ENCODE results near the gene SPATA20.
A peak's percentile ranks its signal among the peaks of the same experiment; 100 is the strongest.

GRCh38 chr17:50541716-50542688 lies 5.0 kb upstream of the SPATA20 start:
- TF ChIP-seq CTCF (conservative IDR thresholded peaks at IDR 0.05; ENCODE audit: low read depth, low read length) (0 out of 2 replicates have a peak, but pooled peaks have one; percentile 23), MAFK (IDR thresholded peaks at IDR 0.05; ENCODE audit: low read depth, low read length) (no peak), POLR2A (IDR thresholded peaks at IDR 0.05; ENCODE audit: low read depth, low read length) (no peak), FOS (IDR thresholded peaks at IDR 0.05; ENCODE audit: low read depth, low read length) (no peak), RFX5 (IDR thresholded peaks at IDR 0.05; ENCODE audit: low read depth, low read length) (no peak), MAZ (IDR thresholded peaks at IDR 0.05; ENCODE audit: borderline replicate concordance, low read depth, low read length) (peak; percentile 90; the same call in 1 of the 2 replicates), CEBPB (IDR thresholded peaks at IDR 0.05; ENCODE audit: low read depth, low read length) (no peak), RAD21 (IDR thresholded peaks at IDR 0.05; ENCODE audit: low read length) (no peak), CHD1 (IDR thresholded peaks at IDR 0.05; ENCODE audit: low read depth, low read length) (no peak)
